Measurements from ENCODE around the gene RPL5. TPM values are rescaled to one million over a fixed set of nuclear protein-coding genes. Genes with fewer than 3 reads are reported as not detected.

The RPL5 gene
- total and polyA plus RNA-seq, 2 donors (not counting 1 experiment from before 2014, with no cell fraction given): 1,198 to 2,145 TPM

GRCh38 chr1:92803140-92803887 lies 28.5 kb upstream of the RPL5 start:
- no peak overlapping the region for H3K9ac ChIP-seq (ENCODE audit: insufficient read depth, low read length)
- TF ChIP-seq CTCF (conservative IDR thresholded peaks at IDR 0.05 in 1 of 2, IDR thresholded peaks at IDR 0.05 in 1 of 2; ENCODE audit: low read depth in 1 of 2, low read length in 2 of 2): no peak
- TF ChIP-seq EZH2 (IDR thresholded peaks at IDR 0.05; ENCODE audit: low read length, missing control alignments): no peak
- H3K4me3 ChIP-seq (replicated peaks in 1 of 4; ENCODE audit: control extremely low read depth in 1 of 4, insufficient read depth in 1 of 4, low read depth in 3 of 4, low read length in 4 of 4): no peak overlapping the region
- H3K36me3 ChIP-seq (ENCODE audit: control insufficient read depth, insufficient read depth, low read length): no peaks in the 10 kb centered on the region
- H3K4me2 ChIP-seq (ENCODE audit: extremely low read depth, insufficient read depth, low read length): no peak overlapping the region
- H3K27ac ChIP-seq (ENCODE audit: insufficient read depth, low read length): no peak overlapping the region
- H3K27me3 ChIP-seq (ENCODE audit: control insufficient read depth, insufficient read depth, low read length): no peaks in the 10 kb centered on the region
- no peaks in the 10 kb centered on the region for H3K79me2 ChIP-seq (ENCODE audit: control insufficient read depth, insufficient read depth, low read length)
- peak in 1 of 2 donors; percentile 16 for DNase-seq (ENCODE audit: low read depth in 2 of 2)
- H2AFZ ChIP-seq (ENCODE audit: low read length): no peak overlapping the region
- no peaks in the 10 kb centered on the region for H3K9me3 ChIP-seq (ENCODE audit: control insufficient read depth, insufficient read depth, low read depth, low read length)
- no peaks in the 10 kb centered on the region for H3K4me1 ChIP-seq (ENCODE audit: control insufficient read depth, extremely low read depth, insufficient read depth, low read length)
- no peaks in the 10 kb centered on the region for H4K20me1 ChIP-seq (ENCODE audit: control insufficient read depth, extremely low read depth, insufficient read depth, low read length)

- H3K4me1 ChIP-seq (ENCODE audit: control insufficient read depth, extremely low read depth, insufficient read depth, low read length): no peaks in the 10 kb centered on the region
- no peaks in the 10 kb centered on the region for H3K27me3 ChIP-seq (ENCODE audit: control insufficient read depth, insufficient read depth, low read length)
- TF ChIP-seq EZH2 (IDR thresholded peaks at IDR 0.05; ENCODE audit: low read length, missing control alignments) (no peak), CTCF (conservative IDR thresholded peaks at IDR 0.05 in 1 of 2, IDR thresholded peaks at IDR 0.05 in 1 of 2; ENCODE audit: low read depth in 1 of 2, low read length in 2 of 2) (no peak)
- H2AFZ ChIP-seq (ENCODE audit: low read length): no peak overlapping the region
- H4K20me1 ChIP-seq (ENCODE audit: control insufficient read depth, extremely low read depth, insufficient read depth, low read length): no peaks in the 10 kb centered on the region
- H3K9me3 ChIP-seq (ENCODE audit: control insufficient read depth, insufficient read depth, low read depth, low read length): no peaks in the 10 kb centered on the region
- H3K36me3 ChIP-seq (ENCODE audit: control insufficient read depth, insufficient read depth, low read length): no peaks in the 10 kb centered on the region
- H3K4me2 ChIP-seq (ENCODE audit: extremely low read depth, insufficient read depth, low read length): no peak overlapping the region
- H3K4me3 ChIP-seq (replicated peaks in 1 of 4; ENCODE audit: control extremely low read depth in 1 of 4, insufficient read depth in 1 of 4, low read depth in 3 of 4, low read length in 4 of 4): no peak overlapping the region
- H3K9ac ChIP-seq (ENCODE audit: insufficient read depth, low read length): no peak overlapping the region
- DNase-seq (ENCODE audit: low read depth in 2 of 2): peak; percentile 90 to 99
- H3K79me2 ChIP-seq (ENCODE audit: control insufficient read depth, insufficient read depth, low read length): no peaks in the 10 kb centered on the region
- peak overlapping the region; percentile 53 for H3K27ac ChIP-seq (ENCODE audit: insufficient read depth, low read length)
These were observed 27.1 kb upstream of the RPL5 start for GRCh38 chr1:92804721-92805201.

- no peak overlapping the region for H3K9ac ChIP-seq (ENCODE audit: insufficient read depth, low read length)
- no peaks in the 10 kb centered on the region for H3K4me1 ChIP-seq (ENCODE audit: control insufficient read depth, extremely low read depth, insufficient read depth, low read length)
- H3K9me3 ChIP-seq (ENCODE audit: control insufficient read depth, insufficient read depth, low read depth, low read length): no peaks in the 10 kb centered on the region
- no peaks in the 10 kb centered on the region for H3K36me3 ChIP-seq (ENCODE audit: control insufficient read depth, insufficient read depth, low read length)
- no peak overlapping the region for H3K4me3 ChIP-seq (replicated peaks in 1 of 4; ENCODE audit: control extremely low read depth in 1 of 4, insufficient read depth in 1 of 4, low read depth in 3 of 4, low read length in 4 of 4)
- no peaks in the 10 kb centered on the region for H3K27me3 ChIP-seq (ENCODE audit: control insufficient read depth, insufficient read depth, low read length)
- TF ChIP-seq CTCF (conservative IDR thresholded peaks at IDR 0.05 in 1 of 2, IDR thresholded peaks at IDR 0.05 in 1 of 2; ENCODE audit: low read depth in 1 of 2, low read length in 2 of 2) (no peak), EZH2 (IDR thresholded peaks at IDR 0.05; ENCODE audit: low read length, missing control alignments) (no peak)
- no peaks in the 10 kb centered on the region for H3K79me2 ChIP-seq (ENCODE audit: control insufficient read depth, insufficient read depth, low read length)
- H4K20me1 ChIP-seq (ENCODE audit: control insufficient read depth, extremely low read depth, insufficient read depth, low read length): no peaks in the 10 kb centered on the region
- DNase-seq (ENCODE audit: low read depth in 2 of 2): no peak
- H3K4me2 ChIP-seq (ENCODE audit: extremely low read depth, insufficient read depth, low read length): peak overlapping the region; percentile 1
- H2AFZ ChIP-seq (ENCODE audit: low read length): no peak overlapping the region
- peak overlapping the region; percentile 53 for H3K27ac ChIP-seq (ENCODE audit: insufficient read depth, low read length)
These were observed 26.6 kb upstream of the RPL5 start for GRCh38 chr1:92805216-92805615.

All from fibroblast of lung (primary cell).